GM04503 (cell line): Measurements from ENCODE around the gene DPEP2NB.
"Not testable (repeated sequence)": the region's sequence is repeated elsewhere in the genome, so short reads cannot be mapped to it uniquely, and the experiment has no call there.

Source experiments
- DNase-seq: peaks from one replicate; pipeline ENCODE4 v3.0.0-alpha.2; 2012; ENCODE audit warnings: low read depth

DPEP2NB gene

DNA sequence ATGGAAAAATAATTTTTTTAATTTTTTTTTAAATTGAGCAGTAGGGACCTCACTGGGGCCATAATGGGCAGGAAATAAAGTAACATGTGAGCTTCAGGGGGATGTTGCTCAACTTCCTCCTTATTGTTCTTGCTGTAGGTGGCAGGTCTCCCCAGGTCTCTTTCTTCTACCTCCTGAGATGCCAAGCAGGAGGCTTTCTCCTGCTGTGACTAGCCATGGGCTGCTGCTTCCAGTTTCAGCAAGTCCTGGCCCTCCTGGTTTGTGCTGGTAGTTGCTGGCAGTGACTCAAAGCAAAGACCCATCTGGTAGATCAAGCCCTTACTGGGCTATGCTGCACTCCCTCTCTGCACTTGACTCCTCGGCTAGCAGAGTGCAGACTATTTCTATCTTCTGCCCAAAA lies 2.3 kb downstream of the DPEP2NB start:
- DNase-seq: no peak

DNA sequence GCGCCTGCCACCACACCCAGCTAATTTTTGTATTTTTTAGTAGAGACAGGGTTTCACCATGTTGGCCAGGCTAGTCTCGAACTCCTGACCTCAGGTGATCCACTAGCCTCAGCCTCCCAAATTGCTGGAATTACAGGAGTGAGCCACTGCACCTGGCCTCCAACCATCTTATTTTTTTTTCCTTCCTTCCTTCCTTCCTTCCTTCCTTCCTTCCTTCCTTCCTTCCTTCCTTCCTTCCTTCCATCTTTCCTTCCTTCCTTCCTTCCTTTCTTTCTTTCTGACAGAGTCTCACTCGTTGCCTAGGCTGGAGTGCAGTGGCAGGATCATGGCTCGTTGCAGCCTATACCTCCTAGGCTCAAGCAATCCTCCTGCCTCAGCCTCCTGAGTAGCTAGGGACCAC lies 5.8 kb downstream of the DPEP2NB start:
- not testable (repeated sequence) for DNase-seq

DNA sequence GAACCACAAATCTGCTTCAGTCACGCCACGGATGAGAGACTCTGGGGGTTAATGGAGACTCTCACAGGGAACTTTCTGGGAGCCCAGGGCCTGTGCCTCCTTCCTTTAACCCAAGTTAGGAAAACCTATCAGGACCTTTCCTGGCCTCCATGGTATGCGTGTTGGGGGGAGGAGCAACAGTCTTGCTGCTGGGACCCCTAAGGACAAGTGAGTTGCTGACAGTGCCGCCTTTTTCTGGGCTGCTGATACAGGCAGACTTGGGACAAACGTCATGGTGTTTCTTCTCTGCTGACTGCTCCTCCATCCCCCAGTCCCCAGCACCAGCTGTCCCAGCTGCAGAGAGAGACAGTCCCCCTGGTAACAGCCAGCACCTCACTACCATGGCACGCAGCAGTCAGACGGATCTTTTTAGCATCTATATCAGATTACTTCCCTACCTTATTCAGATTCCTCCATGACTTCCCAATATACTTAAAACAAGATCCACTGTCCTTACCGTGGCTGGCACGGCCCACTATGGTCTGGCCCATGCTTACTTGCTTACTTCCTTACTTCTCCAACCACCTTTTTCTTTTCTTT lies 6.5 kb downstream of the DPEP2NB start:
- no peak for DNase-seq

DNA sequence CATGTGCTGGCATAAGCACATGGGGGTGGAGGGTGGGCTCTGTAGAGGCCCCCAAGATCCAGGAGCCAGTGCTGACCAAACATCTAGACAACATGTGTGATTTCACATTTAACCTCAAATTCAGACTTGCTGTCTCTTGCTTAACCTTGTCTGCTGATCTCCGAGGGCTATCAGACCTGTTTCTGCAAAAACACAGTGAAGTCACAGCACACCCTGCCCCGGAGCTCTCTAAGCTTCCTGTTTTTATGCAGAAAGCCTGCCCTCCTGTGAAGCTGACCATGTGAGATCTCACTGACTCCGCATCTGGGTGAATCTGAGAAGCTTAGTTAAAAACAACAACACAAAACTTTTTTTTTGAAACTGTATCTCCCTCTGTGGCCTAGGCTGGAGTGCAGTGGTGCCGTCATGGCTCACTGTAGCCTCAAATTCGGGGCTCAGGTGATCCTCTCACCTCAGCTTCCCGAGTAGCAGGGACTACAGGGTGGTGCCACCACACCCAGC lies 9.9 kb downstream of the DPEP2NB start:
- no peak for DNase-seq

DNA sequence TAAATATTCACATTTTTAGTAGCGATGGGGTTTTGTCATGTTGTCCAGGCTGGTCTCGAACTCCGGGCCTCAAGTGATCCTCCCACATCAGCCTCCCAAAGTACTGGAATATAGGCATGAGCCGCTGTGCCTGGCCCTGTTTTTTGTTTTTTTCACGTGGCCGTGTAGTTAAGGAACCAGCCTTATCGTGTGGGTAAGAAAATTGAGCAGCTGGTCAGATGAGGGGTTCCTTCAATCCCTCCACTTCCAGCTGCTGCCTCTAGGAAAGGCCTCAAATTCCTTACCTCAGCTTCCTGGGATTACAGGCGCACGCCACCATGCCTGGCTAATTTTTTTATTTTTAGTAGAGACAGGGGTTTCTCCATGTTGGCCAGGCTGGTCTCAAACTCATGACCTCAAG lies 10.5 kb downstream of the DPEP2NB start:
- DNase-seq: no peak

DNA sequence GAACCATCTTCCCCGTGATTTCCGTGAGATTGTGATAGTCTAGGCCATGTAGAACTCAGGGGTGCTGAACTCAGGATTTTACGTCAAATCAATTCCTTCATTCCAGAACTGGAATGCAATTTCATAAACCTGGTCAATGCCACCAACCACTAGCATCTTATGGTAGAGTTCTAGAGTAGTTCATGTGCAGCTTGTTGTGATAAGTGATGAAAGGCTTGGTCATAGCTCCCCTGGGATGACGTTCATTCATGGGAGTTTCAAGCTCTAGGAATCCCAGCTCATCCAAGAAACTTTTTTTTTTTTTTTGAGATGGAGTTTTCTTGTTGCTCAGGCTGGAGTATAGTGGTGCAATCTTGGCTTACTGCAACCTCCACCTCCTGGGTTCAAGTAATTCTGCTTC lies 12.7 kb downstream of the DPEP2NB start:
- no peak for DNase-seq

DNA sequence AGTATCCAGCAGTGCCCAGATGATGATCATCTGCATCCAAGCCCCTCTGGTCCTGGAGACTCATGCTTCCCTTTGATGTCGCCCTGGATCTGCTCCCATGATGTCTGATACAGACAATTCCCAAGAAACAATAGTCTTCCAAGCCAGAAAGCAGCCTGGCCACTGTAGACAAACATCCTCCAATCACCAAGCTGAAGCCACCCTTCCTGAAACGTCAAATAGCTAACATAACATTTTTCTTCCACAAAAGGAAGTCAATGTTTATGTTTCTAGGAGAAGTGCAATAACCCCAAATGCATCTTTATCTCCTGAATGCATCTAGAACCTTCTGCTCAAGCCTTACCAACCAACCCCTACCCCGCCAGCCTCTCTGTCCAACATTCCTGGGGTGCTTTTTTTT lies 15.3 kb downstream of the DPEP2NB start:
- no peak for DNase-seq

DNA sequence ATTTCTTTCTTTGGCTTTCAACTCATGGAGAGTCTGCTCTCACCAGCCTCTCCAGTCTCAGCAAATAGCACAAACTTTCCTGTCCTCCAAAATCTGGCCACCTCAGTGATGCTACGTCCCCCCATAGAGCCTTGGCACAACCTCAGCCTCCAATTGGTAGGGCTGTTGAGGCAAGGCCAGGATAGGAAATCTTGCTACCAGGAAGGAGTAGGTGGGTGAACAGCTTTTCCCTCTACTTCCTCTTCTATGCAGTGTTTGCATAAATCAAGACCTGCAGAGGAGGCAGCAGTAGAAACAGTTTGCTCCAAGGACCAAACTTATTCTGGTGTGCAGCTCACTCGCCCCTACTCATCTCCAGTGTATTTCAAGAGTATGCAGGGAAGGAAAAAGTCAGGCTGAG lies 15.7 kb downstream of the DPEP2NB start:
- no peak for DNase-seq

DNA sequence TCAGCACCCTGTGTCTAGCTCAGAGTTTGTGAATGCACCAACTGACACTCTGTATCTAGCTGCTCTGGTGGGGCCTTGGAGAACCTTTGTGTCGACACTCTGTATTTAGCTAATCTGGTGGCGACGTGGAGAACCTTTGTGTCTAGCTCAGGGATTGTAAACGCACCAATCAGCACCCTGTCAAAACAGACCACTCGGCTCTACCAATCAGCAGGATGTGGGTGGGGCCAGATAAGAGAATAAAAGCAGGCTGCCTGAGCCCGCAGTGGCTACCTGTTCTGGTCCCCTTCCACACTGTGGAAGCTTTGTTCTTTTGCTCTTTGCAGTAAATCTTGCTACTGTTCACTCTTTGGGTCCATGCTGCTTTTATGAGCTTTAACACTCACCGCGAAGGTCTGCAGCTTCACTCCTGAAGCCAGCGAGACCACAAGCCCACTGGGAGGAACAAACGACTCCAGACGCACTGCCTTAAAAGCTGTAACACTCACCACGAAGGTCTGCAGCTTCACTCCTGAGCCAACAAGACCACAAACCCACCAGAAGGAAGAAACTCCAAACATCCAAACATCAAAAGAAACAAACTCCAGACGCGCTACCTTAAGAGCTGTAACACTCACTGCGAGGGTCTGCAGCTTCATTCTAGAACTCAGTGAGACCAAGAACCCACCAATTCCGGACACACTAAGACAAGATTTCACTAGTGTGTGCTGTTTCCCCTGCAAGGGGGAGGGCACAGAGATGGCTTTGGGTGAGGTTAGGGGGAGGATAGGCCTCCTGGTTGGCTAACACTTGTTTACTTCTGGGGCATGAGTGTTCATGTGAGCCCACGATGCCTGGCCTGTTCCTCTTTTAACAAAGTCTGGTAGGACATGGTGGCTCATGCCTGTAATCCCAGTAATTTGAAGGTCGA lies 16.7 kb downstream of the DPEP2NB start, which contains the start of gene DPEP2:
Gene DPEP2 (minus strand): TSS at position 706 of the 910 bp plus-strand sequence. CDS start 6,272 bp downstream, outside the sequence.
- DNase-seq: not testable (repeated sequence)

DNA sequence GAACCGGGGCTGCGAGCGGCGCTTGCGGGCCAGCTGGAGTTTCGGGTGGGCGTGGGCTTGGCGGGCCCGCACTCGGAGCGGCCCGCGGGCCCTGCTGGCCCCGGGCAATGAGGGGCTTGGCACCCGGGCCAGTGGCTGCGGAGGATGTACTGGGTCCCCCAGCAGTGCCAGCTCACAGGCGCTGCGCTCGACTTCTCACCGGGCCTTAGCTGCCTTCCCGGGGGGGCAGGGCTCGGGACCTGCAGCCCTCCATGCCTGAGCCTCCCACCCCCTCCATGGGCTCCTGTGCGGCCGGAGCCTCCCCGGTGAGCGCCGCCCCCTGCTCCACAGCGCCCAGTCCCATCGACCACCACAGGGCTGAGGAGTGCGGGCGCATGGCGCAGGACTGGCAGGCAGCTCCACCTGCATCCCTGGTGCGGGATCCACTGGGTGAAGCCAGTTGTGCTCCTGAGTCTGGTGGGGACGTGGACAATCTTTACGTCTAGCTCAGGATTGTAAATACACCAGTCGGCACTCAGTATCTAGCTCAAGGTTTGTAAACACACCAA lies 17.4 kb downstream of the DPEP2NB start:
- not testable (repeated sequence) for DNase-seq

DNA sequence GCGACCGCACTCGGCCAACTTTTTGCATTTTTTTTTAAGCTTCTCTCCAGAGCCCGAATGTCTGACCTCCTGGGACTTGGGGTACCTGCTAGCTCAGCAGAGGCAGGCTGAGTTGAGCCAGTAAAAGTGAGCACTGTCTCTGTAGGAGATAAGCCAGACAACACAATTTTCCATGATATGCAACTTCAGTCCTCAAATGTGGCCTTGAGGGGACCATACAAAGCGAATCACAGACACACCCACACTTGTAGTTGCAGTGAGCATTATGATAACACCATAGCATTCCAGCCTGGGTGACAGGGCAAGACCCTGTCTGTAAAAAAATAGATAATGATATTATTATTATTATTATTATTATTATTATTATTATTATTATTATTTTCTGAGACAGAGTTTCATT lies 19.0 kb downstream of the DPEP2NB start:
- DNase-seq: no peak

DNA sequence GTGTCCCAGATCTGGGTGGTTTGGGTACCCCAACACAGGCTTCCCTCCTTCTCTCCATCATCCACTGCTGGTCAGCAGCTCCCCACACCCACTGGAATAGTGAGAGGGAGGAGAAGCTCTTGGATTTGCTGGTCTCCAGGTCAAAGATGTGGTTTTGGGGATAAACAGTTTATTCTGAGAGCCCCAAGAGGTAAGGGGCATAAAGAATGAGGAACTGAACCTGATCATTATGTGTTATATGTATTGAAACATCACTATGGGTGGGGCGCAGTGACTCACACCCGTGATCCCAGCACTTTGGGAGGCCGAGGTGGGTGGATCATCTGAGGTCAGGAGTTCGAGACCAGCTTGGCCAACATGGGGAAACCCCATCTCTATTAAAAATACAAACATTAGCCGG lies 20.3 kb downstream of the DPEP2NB start:
- DNase-seq: no peak

DNA sequence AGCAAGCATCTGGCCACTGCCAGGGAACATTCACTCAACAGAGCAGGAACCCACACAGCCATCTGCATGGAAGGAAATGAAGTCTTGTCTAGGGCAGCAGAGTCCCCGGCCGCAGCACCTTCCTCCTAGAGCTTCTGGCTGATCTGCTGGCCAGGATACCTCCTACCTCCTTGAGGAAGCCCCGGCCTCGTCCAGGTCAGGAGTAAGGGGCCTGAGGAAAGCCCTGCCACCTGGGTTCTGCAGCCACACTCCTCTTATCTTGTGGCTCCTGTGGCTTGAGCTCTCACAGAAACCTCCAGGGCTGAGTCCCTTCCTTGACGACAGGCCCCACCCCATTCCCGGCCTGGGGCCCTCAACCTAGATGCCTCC lies 21.7 kb downstream of the DPEP2NB start:
- DNase-seq: not testable (repeated sequence)

DNA sequence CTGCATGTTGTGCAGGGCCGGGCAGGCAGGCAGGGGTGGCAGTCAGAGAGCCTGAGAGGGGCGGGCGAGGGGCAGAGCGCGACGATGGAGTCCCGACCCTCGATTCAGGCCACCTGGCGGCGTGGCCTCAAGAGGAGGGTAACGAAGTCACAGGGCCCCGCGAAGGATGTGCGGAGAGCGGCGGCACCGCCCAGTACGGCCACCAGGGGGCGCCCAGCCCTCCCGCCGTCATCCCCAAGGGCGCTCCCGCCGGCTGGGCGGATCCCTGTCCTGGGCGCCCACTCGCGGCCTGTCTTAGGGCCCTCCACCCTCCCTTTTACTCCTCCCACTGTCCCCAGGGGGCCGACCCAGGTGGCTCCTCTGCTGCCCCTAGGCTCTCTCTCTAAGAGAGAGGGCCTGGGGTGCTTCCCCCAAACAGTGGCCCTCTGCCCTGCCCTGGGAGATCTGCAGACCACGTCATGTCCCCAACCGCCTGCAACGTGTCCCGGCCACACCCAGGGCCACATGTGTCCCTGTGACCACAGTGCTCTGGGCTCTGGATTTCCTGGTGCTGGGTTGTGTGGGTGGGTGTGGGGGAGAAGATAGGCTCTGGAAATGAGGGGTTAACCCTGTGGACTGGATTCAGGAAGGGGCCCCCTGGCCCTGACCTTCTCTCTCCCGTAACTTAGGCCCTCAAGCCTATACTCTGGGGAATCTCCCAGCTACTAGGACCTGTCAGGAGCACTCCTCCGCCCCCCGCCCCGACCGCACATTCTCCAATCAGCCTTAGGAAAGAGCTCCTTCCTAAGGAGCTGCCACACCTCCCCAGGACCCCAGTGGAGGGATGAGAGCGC lies 22.3 kb downstream of the DPEP2NB start:
- no peak for DNase-seq

DNA sequence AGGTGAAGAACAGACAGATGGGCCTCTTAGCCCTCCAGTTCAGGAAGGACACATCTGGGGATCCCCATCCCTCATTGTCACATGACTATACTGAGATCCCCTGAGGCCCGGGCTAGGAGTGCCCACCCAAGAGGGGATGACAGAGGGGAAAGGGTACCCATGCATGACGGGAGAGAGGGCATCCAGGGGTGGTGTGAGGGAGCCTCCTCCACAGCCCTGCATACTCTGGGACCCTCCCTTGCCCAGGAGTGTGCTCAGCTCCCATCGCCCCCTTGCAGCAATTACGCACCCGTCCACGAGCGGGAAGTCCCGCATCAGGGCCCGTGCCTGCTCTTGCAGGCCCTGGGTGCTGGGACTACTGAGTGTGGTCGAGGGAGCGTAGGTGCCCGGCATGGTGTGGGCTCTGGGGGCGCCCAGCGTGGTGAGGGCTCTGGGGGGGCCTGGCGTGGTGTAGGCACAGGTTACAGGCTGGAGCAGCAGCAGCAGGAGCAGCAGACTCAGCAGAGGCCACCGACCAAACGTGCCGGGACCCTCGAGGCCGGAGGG lies 23.0 kb downstream of the DPEP2NB start:
- DNase-seq: no peak

DNA sequence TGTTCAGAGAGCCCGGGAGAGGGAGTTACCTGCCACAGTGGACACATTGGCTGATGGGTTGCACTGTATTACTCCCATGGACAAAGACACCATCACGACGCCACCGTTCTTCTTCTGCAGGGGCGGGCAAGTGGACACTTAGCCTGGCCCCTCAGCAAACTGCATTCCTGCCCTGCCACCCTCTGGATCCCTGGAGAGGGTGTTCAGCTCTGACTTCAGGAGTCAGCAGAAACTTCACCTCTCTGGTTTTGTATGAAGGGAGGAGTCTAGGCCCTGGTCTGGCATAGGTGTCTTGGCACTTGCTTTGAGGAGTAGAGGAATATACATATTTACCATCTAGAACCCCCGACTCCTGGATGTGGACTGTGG lies 25.7 kb downstream of the DPEP2NB start:
- no peak for DNase-seq

DNA sequence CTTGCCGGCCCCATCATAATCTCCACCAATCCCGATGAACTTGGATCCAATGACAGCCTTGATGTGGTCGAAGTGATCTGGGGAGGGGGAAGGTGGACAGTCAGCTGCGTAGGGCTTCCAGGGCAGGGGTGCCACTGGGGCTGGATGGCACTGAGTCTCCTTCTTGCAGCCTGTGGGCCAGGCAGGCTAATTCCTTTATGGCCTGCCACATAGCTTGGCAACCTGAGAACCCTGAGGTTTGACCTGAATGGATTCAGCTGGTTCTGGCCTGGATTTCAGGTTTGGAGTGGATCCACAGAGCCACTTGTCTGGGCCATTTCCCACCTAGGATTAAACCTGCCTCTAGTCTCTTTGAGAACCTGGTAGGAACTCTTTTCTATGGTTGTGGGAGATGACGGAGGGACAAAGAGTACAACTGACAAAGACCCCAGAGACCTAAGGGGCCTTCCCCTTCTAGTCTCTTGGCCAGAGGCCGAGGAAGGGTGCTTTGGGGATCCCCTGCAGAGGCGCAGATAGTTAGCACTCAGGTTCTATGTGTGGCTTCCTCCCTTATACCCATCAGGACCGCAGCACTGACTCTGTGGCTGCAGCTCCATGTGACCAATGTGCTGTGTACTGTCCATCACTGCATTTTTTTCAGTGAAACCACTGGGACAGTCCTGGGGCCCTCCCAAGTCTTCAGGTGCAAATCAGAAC lies 26.2 kb downstream of the DPEP2NB start:
- DNase-seq: no peak

DNA sequence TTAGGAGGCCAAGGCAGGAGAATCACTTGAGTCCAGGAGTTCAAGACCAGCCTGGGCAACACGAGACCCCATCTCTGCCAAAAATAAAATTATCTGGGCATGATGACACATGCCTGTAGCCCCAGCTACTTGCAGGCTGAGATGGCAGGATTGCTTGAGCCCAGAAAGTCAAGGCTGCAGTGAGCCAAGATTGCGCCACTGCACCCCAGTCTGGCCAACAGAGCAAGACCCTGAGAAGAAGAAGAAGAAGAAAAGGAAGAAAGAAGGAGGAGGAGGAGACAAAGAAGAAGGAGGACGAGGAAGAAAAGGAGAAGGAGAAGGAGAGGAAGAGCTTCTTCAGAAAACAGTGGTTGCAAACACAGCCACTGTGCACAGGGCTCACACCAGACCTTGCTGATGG lies 27.0 kb downstream of the DPEP2NB start:
- DNase-seq: no peak

DNA sequence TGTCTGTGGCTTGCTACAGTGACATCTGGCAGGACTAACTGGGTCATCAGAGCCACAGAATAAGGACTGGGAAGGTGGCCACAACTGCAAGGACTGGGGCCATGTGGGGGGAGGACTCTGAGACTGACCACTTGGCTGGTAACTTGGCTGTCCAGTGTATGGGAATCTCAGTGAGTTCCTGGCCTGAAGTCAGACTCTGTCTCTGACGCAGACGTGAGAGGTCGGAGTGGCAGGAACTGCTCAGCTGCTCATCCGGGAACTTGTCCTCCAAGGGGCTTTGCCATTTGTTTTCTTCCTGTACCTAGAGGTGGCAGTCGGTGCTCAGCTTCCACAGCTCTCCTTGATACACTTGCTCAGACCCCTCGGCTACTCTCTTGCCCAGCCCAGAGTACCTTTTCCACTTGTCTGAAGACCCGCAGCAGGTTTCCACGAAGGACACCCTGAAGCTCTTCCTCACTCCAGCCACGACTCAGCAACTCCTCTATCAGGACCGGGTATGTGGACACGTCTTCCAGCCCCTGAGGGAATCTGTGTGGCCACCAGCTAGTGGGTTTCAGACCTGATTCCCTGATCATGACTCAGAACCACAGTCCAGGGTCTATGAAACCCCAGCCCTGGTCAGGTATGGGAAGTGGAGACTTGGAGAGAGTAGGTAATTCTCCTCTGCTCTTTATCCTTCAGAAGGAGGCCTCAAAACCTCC lies 28.1 kb downstream of the DPEP2NB start:
- no peak for DNase-seq

DNA sequence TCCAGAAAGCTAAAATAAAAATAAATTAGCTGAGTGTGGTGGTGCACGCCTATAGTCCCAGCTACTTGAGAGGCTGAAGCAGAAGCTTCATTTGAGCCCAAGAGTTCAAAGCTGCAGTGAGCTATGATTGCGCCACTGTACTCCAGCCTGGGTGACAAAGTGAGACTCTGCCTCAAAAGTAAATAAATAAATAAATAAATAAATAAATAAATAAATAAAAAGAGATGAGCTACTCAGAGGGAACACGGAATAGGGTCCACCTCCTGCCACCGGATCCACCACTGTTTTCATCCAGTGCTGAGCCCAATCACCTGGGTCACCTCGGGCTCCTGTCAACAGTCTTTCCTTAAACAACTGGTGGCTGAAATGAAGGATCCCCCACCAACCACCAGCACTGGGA lies 28.8 kb downstream of the DPEP2NB start:
- DNase-seq: no peak
